ENCODE measurements around the gene TRAF1.

- no peak for TF ChIP-seq POLR2A (IDR thresholded peaks at IDR 0.05; ENCODE audit: low read depth, low read length)
- TF ChIP-seq POLR2AphosphoS5 (IDR thresholded peaks at IDR 0.05; ENCODE audit: low read depth, low read length), result no peak
- TF ChIP-seq TAF1 (IDR thresholded peaks at IDR 0.05; ENCODE audit: borderline replicate concordance, low read depth, low read length), result no peak
Observed at GRCh38 chr9:120869726-120870125, 56.9 kb downstream of the TRAF1 start.
